B cell (primary cell): ENCODE measurements around the gene ATXN1. TPM values are rescaled to one million over a fixed set of nuclear protein-coding genes. Genes with fewer than 3 reads are reported as not detected.

Experiments
- ATAC-seq: fragments of 200-7000 bp; cut with Tn5 transposase; one replicate; pipeline ENCODE4 v1.10.0; 2021; ENCODE audit warnings: low read depth, mild to moderate bottlenecking, moderate number of reproducible peaks, moderate library complexity
- CTCF ChIA-PET: fragments of 350-600 bp; sonication (Branson Sonifier 250); formaldehyde crosslinking; loops from one replicate; lab custom pipeline; 2021; ENCODE audit warnings: antibody characterized with exemption, inconsistent platforms; lab: Charles Lee
- POLR2A ChIA-PET: fragments of 350-600 bp; sonication (Branson Sonifier 250); formaldehyde crosslinking; loops from one replicate; lab custom pipeline; 2021; ENCODE audit warnings: antibody characterized with exemption; lab: Charles Lee
- DNase-seq: peaks from one replicate; pipeline ENCODE4 v3.0.0; 2013
- H2AFZ ChIP-seq: 2 replicates; pipeline ENCODE4 v1.6.1; 2012; ENCODE audit warnings: mild to moderate bottlenecking, low read depth, low read length; ENCODE audit not compliant: insufficient read depth, poor library complexity, severe bottlenecking
- H3K27ac ChIP-seq, 2 donors: 1 replicate in 1 of 2; 2 replicates in 1 of 2; pipeline ENCODE4 v1.5.1; 2012 to 2013; ENCODE audit warnings: low read length in 2 of 2, mild to moderate bottlenecking in 2 of 2, moderate library complexity in 1 of 2
- H3K27me3 ChIP-seq, 4 experiments: fragments of 200-600 bp in 1 of 4; sonication (generic) in 1 of 4; replicated peaks in 1 of 4; 1 replicate in 2 of 4; 2 replicates in 2 of 4; pipeline versions ENCODE4 v1.6.1 to v1.7.0; 2013 to 2016; ENCODE audit warnings: low read length in 3 of 4, mild to moderate bottlenecking in 2 of 4, mixed read lengths in 1 of 4, moderate library complexity in 1 of 4; ENCODE audit not compliant: insufficient read depth in 4 of 4, control insufficient read depth in 3 of 4; ENCODE audit errors: control extremely low read depth in 1 of 4
- H3K36me3 ChIP-seq, 2 experiments: replicated peaks in 1 of 2; 1 replicate in 1 of 2; 2 replicates in 1 of 2; pipeline versions ENCODE4 v1.6.1 to v1.7.1; 2013; ENCODE audit warnings: low read length in 1 of 2; ENCODE audit not compliant: insufficient read depth in 2 of 2, control insufficient read depth in 1 of 2; ENCODE audit errors: control extremely low read depth in 1 of 2, extremely low read depth in 1 of 2
- H3K4me1 ChIP-seq, 2 donors: fragments of 200-600 bp in 1 of 2; sonication (generic) in 1 of 2; 1 replicate in 1 of 2; 2 replicates in 1 of 2; pipeline versions ENCODE4 v1.5.1 to v1.6.1; 2013 to 2017; ENCODE audit warnings: low read length in 2 of 2; ENCODE audit not compliant: control insufficient read depth in 2 of 2, insufficient read depth in 2 of 2
- H3K4me2 ChIP-seq: replicated peaks from 2 replicates; pipeline ENCODE3; 2012; ENCODE audit warnings: mild to moderate bottlenecking, low read depth, low read length; ENCODE audit not compliant: poor library complexity, severe bottlenecking
- H3K4me3 ChIP-seq, 5 experiments: fragments of 200-600 bp in 1 of 5; sonication (generic) in 1 of 5; 1 replicate in 3 of 5; 2 replicates in 2 of 5; pipeline versions ENCODE4 v1.5.1 to v1.7.0; 2011 to 2016; ENCODE audit warnings: low read length in 4 of 5, mild to moderate bottlenecking in 4 of 5, low read depth in 2 of 5, control low read depth in 1 of 5, moderate library complexity in 1 of 5; ENCODE audit not compliant: insufficient read depth in 1 of 5; ENCODE audit errors: control extremely low read depth in 1 of 5, extremely low read depth in 1 of 5
- H3K79me2 ChIP-seq: fragments of 200-600 bp; sonication (generic); one replicate; pipeline ENCODE4 v1.6.0; 2016; ENCODE audit warnings: low read length; ENCODE audit not compliant: control insufficient read depth, insufficient read depth
- H3K9ac ChIP-seq: fragments of 200-600 bp; sonication (generic); 2 replicates; pipeline ENCODE4 v1.6.1; 2017; ENCODE audit warnings: mild to moderate bottlenecking, low read length, moderate library complexity
- H3K9me3 ChIP-seq, 3 donors: one replicate each; pipeline versions ENCODE4 v1.6.1 to v1.7.1; 2013; ENCODE audit warnings: low read length in 2 of 3; ENCODE audit not compliant: control insufficient read depth in 2 of 3, insufficient read depth in 1 of 3; ENCODE audit errors: control extremely low read depth in 1 of 3
- H4K20me1 ChIP-seq: 2 replicates; pipeline ENCODE4 v1.6.0; 2012; ENCODE audit warnings: mild to moderate bottlenecking, low read length; ENCODE audit not compliant: insufficient read depth, control insufficient read depth, poor library complexity, severe bottlenecking
- H3K27ac Mint-ChIP-seq: one replicate; pipeline ENCODE4 v1.8.0; 2021; ENCODE audit warnings: mixed read lengths
- H3K27me3 Mint-ChIP-seq: one replicate; pipeline ENCODE4 v1.8.0; 2021; ENCODE audit warnings: mixed read lengths
- H3K4me1 Mint-ChIP-seq: one replicate; pipeline ENCODE4 v1.8.0; 2021; ENCODE audit warnings: mixed read lengths
- H3K4me3 Mint-ChIP-seq: one replicate; pipeline ENCODE4 v1.8.0; 2021; ENCODE audit warnings: mixed read lengths
- H3K9me3 Mint-ChIP-seq: one replicate; pipeline ENCODE4 v1.8.0; 2022; ENCODE audit warnings: mixed read lengths; ENCODE audit not compliant: insufficient read depth
- CTCF ChIP-seq: fragments of 200-600 bp; IDR thresholded peaks from one replicate; pipeline ENCODE4 v1.8.0; 2022; ENCODE audit warnings: antibody characterized with exemption, mild to moderate bottlenecking
- EZH2 ChIP-seq: IDR thresholded peaks from 2 replicates; pipeline ENCODE4 v1.6.1; 2012; ENCODE audit warnings: borderline replicate concordance, low read depth, mild to moderate bottlenecking, moderate library complexity, low read length; ENCODE audit not compliant: insufficient read depth, poor library complexity, severe bottlenecking
- WGBS: methylation state at CpG from one replicate; pipeline ENCODE4 v1.1.5; 2013; ENCODE audit warnings: missing lambda C conversion rate; ENCODE audit not compliant: insufficient coverage; 5-methylcytosine and 5-hydroxymethylcytosine counted together
- intact Hi-C: fragments of 100-400 bp; cut with micrococcal nuclease; formaldehyde crosslinking; loops from one replicate; pipeline ENCODE4 v1.10.0; 2022
- polyA plus RNA-seq: library from polyadenylated mRNA; depleted of rRNA; stranded (reverse); fragments of >200 nt; gene quantifications from 2 replicates; pipeline ENCODE4 v1.2.3, GENCODE V29; 2012
- total RNA-seq, 2 donors: library from RNA; stranded (reverse); fragments of 120-200 nt in 1 of 2; gene quantifications; 1 replicate in 1 of 2; 2 replicates in 1 of 2; pipeline versions ENCODE4 v1.2.3 to v1.2.4, GENCODE V29; 2013 to 2022

Gene ATXN1
- total and polyA plus RNA-seq, 2 donors (not counting 1 experiment from before 2014, with no cell fraction given), result 5.7 to 63.8 TPM

- no peak for DNase-seq
- Mint-ChIP-seq H3K27ac (no peak overlapping the region), H3K4me3 (no peak overlapping the region), H3K4me1 (peaks cover 7% of the 10 kb centered on the region), H3K27me3 (no peaks in the 10 kb centered on the region), H3K9me3 (no peaks in the 10 kb centered on the region)
- Histone ChIP-seq H3K4me3 (no peak overlapping the region), H3K4me2 (no peak overlapping the region), H3K27me3 (no peaks in the 10 kb centered on the region), H3K4me1 (no peaks in the 10 kb centered on the region), H4K20me1 (no peaks in the 10 kb centered on the region), H3K36me3 (no peaks in the 10 kb centered on the region), H3K9ac (no peak overlapping the region), H2AFZ (no peak overlapping the region), H3K27ac (no peak overlapping the region), H3K9me3 (no peaks in the 10 kb centered on the region), H3K79me2 (no peaks in the 10 kb centered on the region)
- TF ChIP-seq CTCF (no peak), EZH2 (no peak)
- CTCF ChIA-PET, result interaction anchor here (1.2 kb wide), 1 partner anchor 27 kb away, joined by 3 read pairs; no protein-coding TSS in a partner anchor
- POLR2A ChIA-PET, result no interaction called here
- no peak for ATAC-seq
- intact Hi-C loops, result no loop called here
- WGBS, result 100% methylated on average over 2 of the region's 4 CpGs
These were observed 40.4 kb downstream of the ATXN1 start for GRCh38 chr6:16720861-16721260.

DNA sequence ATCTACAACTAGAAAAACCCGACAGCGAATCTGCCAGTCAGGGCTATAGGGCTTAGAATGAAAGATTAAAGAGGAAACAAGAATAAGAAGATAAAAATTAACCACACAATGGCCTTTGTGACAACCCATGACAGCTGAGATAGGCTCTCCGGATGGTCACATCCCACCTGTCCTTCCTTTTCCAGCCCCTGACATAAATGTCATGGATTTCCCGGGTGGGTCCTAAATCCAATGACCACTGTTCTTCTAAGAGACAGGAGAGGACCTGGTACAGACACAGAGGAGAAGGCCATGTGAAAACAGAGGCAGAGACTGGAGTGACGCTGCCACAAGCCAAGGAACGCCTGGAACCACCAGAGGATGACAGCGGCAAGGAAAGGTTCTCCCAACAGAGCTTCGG is 41.8 kb downstream of the ATXN1 start:
- Histone ChIP-seq H4K20me1 (no peaks in the 10 kb centered on the region), H3K4me3 (no peak overlapping the region), H3K79me2 (no peaks in the 10 kb centered on the region), H3K36me3 (no peaks in the 10 kb centered on the region), H3K27ac (no peak overlapping the region), H3K4me2 (no peak overlapping the region), H3K27me3 (no peaks in the 10 kb centered on the region), H2AFZ (no peak overlapping the region), H3K9me3 (no peaks in the 10 kb centered on the region), H3K9ac (no peak overlapping the region), H3K4me1 (no peaks in the 10 kb centered on the region)
- ChIA-PET POLR2A (no interaction called here), CTCF (no interaction called here)
- DNase-seq, result no peak
- TF ChIP-seq EZH2 (no peak), CTCF (no peak)
- no peak overlapping the region for H3K27ac Mint-ChIP-seq
- 93% methylated on average over 6 of the region's 8 CpGs for WGBS
- ATAC-seq, result no peak
- intact Hi-C loops, result no loop called here
- H3K4me1 Mint-ChIP-seq, result peaks cover 7% of the 10 kb centered on the region
- H3K4me3 Mint-ChIP-seq, result no peak overlapping the region
- no peaks in the 10 kb centered on the region for H3K9me3 Mint-ChIP-seq
- no peaks in the 10 kb centered on the region for H3K27me3 Mint-ChIP-seq
